HG02588 (cell line): ENCODE results near the gene MARK3.

Experiments used
- ATAC-seq: cut with Tn5 transposase; IDR thresholded peaks from one replicate; pipeline ENCODE4 v1.9.1; 2021; ENCODE audit warnings: mild to moderate bottlenecking, moderate library complexity; ENCODE audit not compliant: unreplicated experiment

Gene MARK3

DNA sequence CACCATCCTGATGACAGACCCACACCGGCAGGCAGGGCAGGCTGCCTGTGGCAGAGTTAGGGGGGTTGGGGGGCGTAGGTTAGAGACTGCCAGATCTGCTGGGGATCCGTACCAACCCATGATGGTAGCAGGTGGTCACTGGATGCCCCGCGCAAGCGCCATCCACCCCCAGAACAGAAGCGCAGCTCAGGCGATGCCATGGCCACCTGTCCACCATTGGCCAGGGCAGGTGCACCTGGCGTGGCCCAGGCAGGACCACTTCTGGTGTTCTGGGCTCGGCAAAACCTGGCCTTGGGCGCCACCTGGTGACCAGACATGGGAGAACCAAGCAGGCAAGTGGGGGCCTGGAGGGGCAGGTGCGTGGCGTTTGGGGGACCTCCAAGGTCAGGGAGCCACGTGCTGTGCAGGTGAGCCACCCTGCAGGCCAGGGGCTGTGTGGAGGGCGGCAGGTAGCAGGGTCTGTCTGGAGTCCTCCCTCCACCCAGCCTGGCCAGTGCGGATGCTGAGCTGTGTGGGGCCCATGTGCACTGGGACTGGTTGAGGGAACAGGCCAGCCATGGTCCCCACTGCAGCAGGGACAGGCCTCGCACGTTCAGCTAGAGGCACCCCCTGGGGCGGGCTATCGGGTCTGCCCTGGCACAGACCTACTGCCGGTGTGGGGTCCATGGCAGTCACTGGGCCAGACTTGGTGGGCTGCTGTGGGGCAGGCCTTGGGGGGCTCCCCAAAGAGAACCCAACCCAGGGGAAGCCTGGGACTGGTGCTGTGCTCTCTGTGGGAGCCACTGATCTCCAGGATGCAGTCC is 161.6 kb downstream of the MARK3 start:
- ATAC-seq: no peak

DNA sequence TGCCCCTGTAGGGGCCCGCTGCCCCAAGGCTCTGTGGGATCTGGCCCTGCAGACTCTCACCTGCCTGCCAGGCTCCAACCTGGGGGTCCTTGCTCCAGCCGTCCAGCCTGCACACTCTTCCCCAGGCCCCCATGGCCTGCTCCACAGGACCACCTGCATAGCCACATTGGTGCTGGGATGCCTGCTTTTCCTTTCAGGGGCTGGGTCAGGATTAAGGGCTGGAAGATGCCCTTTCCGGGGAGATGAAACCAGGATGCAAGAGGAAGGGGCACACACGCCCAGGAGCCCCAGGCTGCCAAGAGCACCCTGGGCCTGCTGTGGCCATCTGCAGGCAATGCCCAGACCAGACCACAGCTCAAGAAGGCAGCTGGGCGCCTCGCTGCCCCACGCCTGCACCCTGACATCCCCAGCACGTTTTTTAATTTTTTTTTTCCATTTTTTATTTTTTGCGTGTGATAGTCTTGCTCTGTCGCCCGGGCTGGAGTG is 162.3 kb downstream of the MARK3 start:
- no peak for ATAC-seq

DNA sequence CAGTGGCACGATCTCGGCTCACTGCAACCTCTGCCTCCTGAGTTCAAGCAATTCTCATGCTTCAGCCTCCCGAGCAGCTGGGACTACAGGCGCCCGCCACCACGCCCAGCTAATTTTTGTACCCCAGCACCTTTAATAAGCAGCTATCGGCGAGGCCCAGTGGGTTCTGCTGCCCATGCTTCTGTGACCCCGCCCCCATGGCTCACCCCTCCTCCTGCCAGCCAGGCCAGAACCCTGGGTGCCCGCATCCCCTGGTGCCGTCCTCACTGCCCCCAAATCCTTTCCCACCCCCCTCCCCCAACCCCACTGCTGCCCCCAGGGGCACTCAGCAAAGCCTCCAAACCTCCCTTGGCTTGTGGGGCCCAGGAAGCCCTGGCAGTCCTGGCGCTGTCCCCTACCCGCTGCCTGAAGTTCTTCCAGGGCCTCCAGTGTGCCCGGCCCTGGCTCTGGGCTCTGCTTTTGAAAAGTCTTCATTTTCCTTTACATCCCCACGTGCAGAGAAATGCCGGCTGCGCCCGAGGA is 162.8 kb downstream of the MARK3 start:
- ATAC-seq: no peak

DNA sequence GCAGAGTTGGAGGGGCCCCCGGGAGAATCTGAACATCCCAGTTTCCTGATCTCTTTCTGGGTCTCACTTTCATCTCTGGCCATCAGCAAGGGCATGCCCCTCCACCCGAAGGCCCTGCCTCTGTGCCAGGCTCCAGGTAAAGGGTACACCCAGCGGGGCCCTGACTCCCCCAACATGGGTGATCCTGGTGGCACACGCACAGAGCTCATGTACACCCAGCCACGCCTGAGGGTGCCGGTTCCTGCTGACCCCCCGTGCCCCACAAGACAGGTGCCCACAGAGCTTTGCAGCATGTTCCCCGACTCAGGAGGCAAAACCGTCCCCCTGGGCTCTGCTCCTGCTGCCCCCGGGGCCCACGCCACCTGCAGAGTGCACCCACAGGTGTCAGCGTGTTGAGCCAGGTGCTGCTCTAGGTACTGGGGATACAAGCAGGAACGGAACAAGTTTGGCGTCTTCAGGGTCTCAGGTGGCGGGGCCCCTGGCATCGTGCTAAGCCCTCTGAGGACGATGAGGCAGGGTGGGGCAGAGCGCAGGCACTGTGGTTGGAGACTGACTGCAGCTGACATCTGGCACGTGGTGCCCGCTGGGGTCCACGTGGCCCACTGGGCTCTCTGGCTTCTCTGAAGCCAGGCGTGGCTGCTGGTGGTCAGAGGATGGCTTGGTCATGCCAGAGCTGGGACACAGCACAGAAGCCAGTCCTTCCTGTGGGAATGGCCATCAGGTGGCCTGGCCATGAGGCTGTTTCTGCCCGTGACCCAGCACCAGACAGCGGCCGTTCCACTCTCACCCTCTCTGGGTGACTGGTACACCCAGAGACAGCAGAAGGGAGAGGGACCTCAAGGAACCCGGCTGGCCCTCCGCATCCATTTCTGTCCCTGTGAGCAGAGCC is 163.5 kb downstream of the MARK3 start:
- ATAC-seq: no peak

DNA sequence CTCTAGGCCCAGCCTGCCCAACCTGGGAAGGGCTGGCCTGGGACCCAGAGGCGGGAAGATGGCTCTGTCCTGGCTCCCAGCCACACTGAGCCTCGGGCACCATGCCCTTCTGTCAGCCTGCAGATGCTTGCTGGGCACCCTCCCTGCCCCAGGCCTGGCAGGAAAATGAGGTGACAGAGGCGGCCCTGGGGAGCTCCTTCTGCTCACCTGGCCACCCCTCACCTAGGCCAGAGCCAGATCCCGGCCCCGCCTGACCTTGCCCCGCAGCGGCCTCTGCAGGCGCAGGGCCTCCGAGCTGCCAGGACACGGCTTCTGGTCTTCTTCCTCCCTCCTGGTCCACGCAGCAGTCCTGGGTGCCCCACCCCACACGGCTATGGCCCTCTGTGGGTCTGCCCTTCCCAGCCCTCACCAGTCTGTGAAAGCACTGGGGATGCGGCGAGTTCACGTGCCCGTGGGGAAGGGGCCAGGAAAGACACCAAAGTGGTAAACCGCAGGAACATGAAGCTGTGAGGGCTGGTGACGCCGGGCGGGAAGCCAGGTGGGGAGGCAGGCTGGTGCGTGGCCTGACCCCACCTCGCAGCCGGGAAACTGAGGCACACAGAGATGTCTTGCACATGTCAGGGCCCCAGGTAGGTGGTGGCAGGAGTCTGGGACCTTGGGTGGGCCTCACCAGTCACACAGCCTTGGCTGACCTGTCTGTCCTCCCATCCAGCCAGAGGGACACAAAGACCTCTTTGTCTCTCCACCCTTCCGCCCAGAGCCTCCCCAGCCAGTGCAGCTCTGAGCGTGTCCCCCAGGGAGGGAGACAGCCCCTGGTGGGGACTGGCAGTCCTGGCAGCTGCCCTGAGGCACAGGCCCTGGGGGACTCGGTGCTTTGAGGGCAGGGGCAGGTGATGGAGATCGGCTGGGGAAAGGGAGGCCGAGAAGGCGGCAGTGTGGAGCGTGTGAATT is 164.4 kb downstream of the MARK3 start:
- no peak for ATAC-seq

DNA sequence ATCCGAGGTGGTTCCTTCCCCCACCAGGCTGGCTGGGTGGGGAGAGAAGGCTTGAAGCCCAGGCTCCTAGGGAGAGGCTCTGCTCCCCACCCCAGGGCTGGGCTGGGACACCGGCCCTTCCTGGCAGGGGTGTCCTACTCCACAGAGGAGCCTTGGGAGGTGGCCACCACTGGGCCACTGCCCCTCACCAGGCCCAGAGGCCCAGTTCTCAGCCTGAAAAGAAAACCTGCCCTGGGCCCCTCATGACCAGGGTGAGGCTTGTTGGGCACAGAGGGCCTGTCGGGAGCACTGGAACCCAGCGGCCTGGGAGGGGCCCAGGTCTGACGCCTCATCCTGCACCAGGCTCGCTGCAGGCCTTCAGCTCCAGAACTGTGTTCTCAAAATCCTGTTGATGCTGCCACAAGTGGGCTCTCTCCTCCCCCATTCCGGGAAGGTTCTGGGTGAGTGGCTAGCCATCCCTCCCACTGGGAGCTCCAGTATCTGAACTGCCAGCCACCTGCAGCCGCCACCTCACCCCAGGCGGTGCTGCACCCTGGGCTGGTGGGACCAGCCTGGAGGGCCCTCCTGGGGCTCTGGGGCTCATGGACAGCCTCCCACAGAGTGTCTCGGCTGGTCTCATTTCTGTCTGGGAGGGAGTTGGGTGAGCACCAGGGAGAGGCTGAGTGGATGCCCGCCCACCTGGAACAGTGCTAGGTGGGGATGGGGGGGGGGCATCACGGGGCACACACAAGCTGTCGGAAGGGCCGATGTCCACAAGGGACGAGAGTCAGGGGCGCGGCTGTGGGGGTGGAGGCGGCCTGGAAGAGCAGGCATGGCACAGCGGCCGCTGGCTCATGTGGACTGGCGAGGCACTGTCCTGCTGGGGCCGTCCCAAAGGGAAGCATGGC is 165.5 kb downstream of the MARK3 start:
- ATAC-seq: no peak

DNA sequence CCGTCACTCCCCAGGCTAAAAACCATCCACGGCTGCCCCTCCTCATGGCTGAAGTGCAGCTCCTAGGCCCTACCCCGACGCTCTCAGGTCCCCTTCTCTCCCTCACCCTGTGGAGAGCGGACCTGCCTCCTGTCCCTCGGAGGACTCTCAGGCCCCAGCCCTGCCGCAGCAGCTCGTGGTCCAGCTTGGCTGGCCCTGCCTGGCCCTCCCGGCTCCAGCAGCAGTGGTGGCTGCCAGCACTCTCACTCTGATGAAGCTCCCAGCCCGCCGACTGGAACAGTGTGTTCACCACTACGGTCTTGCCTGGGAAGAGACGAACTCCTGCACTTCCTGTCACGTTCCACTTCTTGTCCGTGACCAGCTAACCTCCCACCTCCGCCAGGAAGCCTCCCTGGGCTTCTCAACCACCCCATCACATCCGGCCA is 166.1 kb downstream of the MARK3 start:
- no peak for ATAC-seq

DNA sequence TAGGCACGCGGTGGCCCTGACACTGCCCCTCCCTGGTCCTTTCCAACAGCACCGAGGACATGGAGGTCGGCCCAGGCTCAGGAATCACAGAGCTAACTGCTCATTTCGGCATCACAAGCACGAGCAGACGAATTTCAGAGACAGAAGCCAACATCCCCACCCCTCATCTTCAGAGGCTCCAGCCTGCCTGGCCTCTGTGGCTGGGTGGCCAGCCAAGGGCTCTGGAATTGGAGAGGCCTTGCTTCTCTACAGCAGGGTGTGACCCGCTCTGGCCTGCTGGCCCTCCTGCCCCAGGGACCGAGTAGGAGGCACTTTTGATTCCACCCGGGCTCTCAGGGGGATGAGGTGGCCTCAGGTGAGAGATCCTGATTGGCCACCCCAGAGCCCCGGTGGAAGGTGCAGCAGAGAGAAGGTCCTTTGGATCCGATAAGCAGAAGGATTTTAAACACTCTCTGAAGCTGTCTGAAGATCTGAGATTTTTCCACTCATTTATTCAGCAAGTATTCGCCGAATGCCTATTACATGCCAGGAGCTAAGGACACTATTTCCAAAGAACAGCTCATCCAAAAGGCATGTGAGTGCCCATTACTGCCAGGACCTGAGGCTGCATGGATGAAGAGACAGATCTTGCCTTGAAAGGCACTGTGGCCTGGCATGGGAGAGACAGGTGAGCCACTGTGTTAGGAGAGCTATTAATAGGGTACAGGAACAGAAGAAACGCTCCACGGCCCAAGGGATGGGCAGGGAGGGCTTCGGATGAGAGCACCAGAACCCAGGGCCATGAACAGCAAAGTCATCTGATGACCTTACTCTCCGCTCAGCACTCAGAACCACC is 167.0 kb downstream of the MARK3 start:
- no peak for ATAC-seq

DNA sequence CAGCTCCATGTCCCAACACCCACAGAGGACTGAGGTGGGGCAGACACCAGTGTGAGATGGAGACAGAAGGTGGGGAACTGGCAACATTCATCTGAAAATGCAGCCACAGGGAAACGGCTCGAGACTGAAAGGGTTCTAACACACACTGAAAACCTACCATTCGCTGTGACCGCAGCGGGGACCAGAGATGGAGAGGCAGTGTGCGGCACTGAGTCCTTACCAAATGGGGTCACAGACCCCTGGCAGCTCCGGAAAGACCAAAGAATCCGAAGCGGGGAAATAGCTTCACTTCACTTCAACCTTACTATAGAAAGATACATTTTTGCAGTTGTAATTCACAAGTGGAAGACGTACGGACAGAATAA is 167.6 kb downstream of the MARK3 start:
- ATAC-seq: no peak
